IMR-90 (cell line): Measurements from ENCODE around the gene SLC2A14.

Experiments used
- CEBPB ChIP-seq: IDR thresholded peaks from 2 replicates; pipeline ENCODE4 v1.6.1; 2012; ENCODE audit warnings: low read depth, low read length, improper control_type of control experiment
- FOS ChIP-seq: fragments of 150-350 bp; IDR thresholded peaks from 2 replicates; pipeline ENCODE4 v1.6.1; 2016; ENCODE audit warnings: low read depth, low read length
- MAZ ChIP-seq: IDR thresholded peaks from 2 replicates; pipeline ENCODE4 v1.6.1; 2012; ENCODE audit warnings: low read depth, mild to moderate bottlenecking, low read length, improper control_type of control experiment, moderate library complexity, borderline replicate concordance
- POLR2A ChIP-seq: IDR thresholded peaks from 2 replicates; pipeline ENCODE4 v1.6.1; 2012; ENCODE audit warnings: mild to moderate bottlenecking, low read depth, low read length
- RFX5 ChIP-seq: IDR thresholded peaks from 2 replicates; pipeline ENCODE4 v1.8.0; 2012; ENCODE audit warnings: low read depth, mild to moderate bottlenecking, low read length, moderate library complexity
- TF ChIP-seq, protein P1 (sequence below): conservative IDR thresholded peaks from 2 replicates; pipeline ENCODE4 v1.5.1; 2012; ENCODE audit warnings: mild to moderate bottlenecking, low read depth, low read length, improper control_type of control experiment
- TF ChIP-seq, protein P2 (sequence below): fragments of 150-350 bp; IDR thresholded peaks from 2 replicates; pipeline ENCODE4 v1.6.1; 2016; ENCODE audit warnings: low read depth, mild to moderate bottlenecking, low read length, moderate library complexity, borderline replicate concordance

DNA sequence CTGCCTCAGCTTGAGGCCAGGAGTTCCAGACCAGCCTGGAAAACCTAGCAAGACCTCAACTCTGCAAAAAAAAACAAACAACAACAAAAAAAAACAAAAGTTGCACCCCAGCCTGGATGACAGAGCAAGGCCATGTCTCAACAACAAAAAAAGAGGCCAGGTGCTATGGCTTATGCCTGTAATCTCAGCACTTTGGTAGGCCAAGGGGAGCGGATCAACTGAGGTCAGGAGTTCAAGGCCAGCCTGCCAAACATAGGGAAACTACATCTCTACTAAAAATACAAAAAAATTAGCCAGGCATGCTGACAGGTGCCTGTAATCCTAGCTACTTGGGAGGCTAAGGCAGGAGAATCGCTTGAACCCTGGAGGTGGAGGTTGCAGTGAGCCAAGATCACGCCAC, 6.5 kb upstream of the SLC2A14 start:
- TF ChIP-seq, protein P1, sequence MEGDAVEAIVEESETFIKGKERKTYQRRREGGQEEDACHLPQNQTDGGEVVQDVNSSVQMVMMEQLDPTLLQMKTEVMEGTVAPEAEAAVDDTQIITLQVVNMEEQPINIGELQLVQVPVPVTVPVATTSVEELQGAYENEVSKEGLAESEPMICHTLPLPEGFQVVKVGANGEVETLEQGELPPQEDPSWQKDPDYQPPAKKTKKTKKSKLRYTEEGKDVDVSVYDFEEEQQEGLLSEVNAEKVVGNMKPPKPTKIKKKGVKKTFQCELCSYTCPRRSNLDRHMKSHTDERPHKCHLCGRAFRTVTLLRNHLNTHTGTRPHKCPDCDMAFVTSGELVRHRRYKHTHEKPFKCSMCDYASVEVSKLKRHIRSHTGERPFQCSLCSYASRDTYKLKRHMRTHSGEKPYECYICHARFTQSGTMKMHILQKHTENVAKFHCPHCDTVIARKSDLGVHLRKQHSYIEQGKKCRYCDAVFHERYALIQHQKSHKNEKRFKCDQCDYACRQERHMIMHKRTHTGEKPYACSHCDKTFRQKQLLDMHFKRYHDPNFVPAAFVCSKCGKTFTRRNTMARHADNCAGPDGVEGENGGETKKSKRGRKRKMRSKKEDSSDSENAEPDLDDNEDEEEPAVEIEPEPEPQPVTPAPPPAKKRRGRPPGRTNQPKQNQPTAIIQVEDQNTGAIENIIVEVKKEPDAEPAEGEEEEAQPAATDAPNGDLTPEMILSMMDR: no peak
- TF ChIP-seq FOS (no peak), CEBPB (no peak), RFX5 (no peak), MAZ (no peak), POLR2A (no peak)
- TF ChIP-seq, protein P2, sequence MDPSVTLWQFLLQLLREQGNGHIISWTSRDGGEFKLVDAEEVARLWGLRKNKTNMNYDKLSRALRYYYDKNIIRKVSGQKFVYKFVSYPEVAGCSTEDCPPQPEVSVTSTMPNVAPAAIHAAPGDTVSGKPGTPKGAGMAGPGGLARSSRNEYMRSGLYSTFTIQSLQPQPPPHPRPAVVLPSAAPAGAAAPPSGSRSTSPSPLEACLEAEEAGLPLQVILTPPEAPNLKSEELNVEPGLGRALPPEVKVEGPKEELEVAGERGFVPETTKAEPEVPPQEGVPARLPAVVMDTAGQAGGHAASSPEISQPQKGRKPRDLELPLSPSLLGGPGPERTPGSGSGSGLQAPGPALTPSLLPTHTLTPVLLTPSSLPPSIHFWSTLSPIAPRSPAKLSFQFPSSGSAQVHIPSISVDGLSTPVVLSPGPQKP: no peak
